HEK293T (cell line): ENCODE measurements around the gene ATOH8.

Experiments
- CTCF ChIA-PET: fragments of 350-600 bp; formaldehyde crosslinking; extraction: SDS; loops from one replicate; lab custom pipeline; 2021; ENCODE audit warnings: antibody characterized with exemption, inconsistent platforms; lab: Yijun Ruan, JAX
- POLR2A ChIA-PET: fragments of 350-600 bp; formaldehyde crosslinking; extraction: SDS; loops from one replicate; lab custom pipeline; 2020; ENCODE audit warnings: antibody characterized with exemption, inconsistent platforms; lab: Yijun Ruan, JAX
- DNase-seq: peaks from one replicate; pipeline ENCODE4 v3.0.0; 2012; ENCODE audit warnings: mixed read lengths; ENCODE audit errors: extremely low spot score
- ARNT ChIP-seq: fragments of 450-650 bp; IDR thresholded peaks from 2 replicates; pipeline ENCODE4 v1.6.1; 2017; ENCODE audit warnings: mild to moderate bottlenecking
- BHLHE40 ChIP-seq: fragments of 450-650 bp; IDR thresholded peaks from 2 replicates; pipeline ENCODE4 v1.6.1; 2016; ENCODE audit warnings: mild to moderate bottlenecking, moderate library complexity, borderline replicate concordance
- CTBP1 ChIP-seq: fragments of 450-650 bp; IDR thresholded peaks from 2 replicates; pipeline ENCODE4 v1.6.1; 2016; ENCODE audit warnings: borderline replicate concordance
- ELF4 ChIP-seq: fragments of 450-650 bp; IDR thresholded peaks from 2 replicates; pipeline ENCODE4 v1.6.1; 2017; ENCODE audit warnings: antibody characterized with exemption
- FOXA1 ChIP-seq: fragments of 450-650 bp; IDR thresholded peaks from 2 replicates; pipeline ENCODE4 v1.6.1; 2016; ENCODE audit warnings: mild to moderate bottlenecking
- FOXK2 ChIP-seq: fragments of 450-650 bp; IDR thresholded peaks from 2 replicates; pipeline ENCODE4 v1.6.1; 2016; ENCODE audit warnings: mild to moderate bottlenecking
- FOXM1 ChIP-seq: fragments of 450-650 bp; IDR thresholded peaks from 2 replicates; pipeline ENCODE4 v1.6.1; 2017; ENCODE audit warnings: mild to moderate bottlenecking, borderline replicate concordance
- HDGF ChIP-seq: fragments of 450-650 bp; IDR thresholded peaks from 2 replicates; pipeline ENCODE4 v1.6.1; 2017; ENCODE audit warnings: antibody characterized with exemption, borderline replicate concordance
- L3MBTL2 ChIP-seq: fragments of 450-650 bp; conservative IDR thresholded peaks from 2 replicates; pipeline ENCODE4 v1.6.1; 2016; ENCODE audit warnings: mild to moderate bottlenecking
- LEF1 ChIP-seq: fragments of 450-650 bp; IDR thresholded peaks from 2 replicates; pipeline ENCODE4 v1.6.1; 2017; ENCODE audit warnings: mild to moderate bottlenecking, borderline replicate concordance
- NFRKB ChIP-seq: fragments of 450-650 bp; IDR thresholded peaks from 2 replicates; pipeline ENCODE4 v1.6.1; 2016; ENCODE audit warnings: mild to moderate bottlenecking, moderate library complexity
- PKNOX1 ChIP-seq: fragments of 450-650 bp; IDR thresholded peaks from 2 replicates; pipeline ENCODE4 v1.6.1; 2016
- SP1 ChIP-seq: fragments of 450-650 bp; IDR thresholded peaks from 2 replicates; pipeline ENCODE4 v1.6.1; 2017
- SUZ12 ChIP-seq: fragments of 450-650 bp; IDR thresholded peaks from 2 replicates; pipeline ENCODE4 v1.6.1; 2016; ENCODE audit warnings: mild to moderate bottlenecking
- TARDBP ChIP-seq: fragments of 450-650 bp; IDR thresholded peaks from 2 replicates; pipeline ENCODE4 v1.6.1; 2016
- ZNF384 ChIP-seq: fragments of 450-650 bp; IDR thresholded peaks from 2 replicates; pipeline ENCODE4 v1.6.1; 2016

Gene ATOH8

GRCh38 chr2:85753525-85754312 lies at the start of gene ATOH8:
TSS of gene ATOH8 (plus strand) at chr2:85753991. CDS start at chr2:85754190, 199 bp downstream.
- CTCF ChIA-PET, result interaction anchor here (0.6 to 5.5 kb wide), 5 partner anchors 21 to 60 kb away, joined by 3 to 44 read pairs (median 4); no protein-coding TSS in a partner anchor
- DNase-seq, result peak; percentile 48
- POLR2A ChIA-PET, result no interaction called here
- no peak for TF ChIP-seq HDGF
- TF ChIP-seq ARNT, result no peak
- no peak for TF ChIP-seq FOXA1
- TF ChIP-seq CTBP1, result no peak
- TF ChIP-seq NFRKB, result no peak
- TF ChIP-seq ZNF384, result no peak
- no peak for TF ChIP-seq SP1

GRCh38 chr2:85704038-85704437 lies 49.8 kb upstream of the ATOH8 start:
- TF ChIP-seq PKNOX1 (no peak), ZNF384 (no peak), FOXA1 (no peak), TARDBP (no peak), CTBP1 (no peak), SP1 (no peak)
- CTCF ChIA-PET, result no interaction called here
- no peak for DNase-seq
- POLR2A ChIA-PET, result no interaction called here

- CTCF ChIA-PET, result interaction anchor here (1.0 to 3.5 kb wide), 2 partner anchors 15 to 68 kb away, joined by 3 to 17 read pairs; no protein-coding TSS in a partner anchor
- POLR2A ChIA-PET, result no interaction called here
- DNase-seq, result no peak
- no peak for TF ChIP-seq SP1
- TF ChIP-seq SUZ12, result no peak
Observed at GRCh38 chr2:85704800-85705679, 48.8 kb upstream of the ATOH8 start.

- POLR2A ChIA-PET, result no interaction called here
- TF ChIP-seq ARNT, result no peak
- TF ChIP-seq ZNF384, result no peak
- CTCF ChIA-PET, result interaction anchor here (1.0 to 3.5 kb wide), 3 partner anchors 14 to 106 kb away, joined by 3 to 17 read pairs (median 9); no protein-coding TSS in a partner anchor
- no peak for DNase-seq
Observed at GRCh38 chr2:85705680-85706039, 48.1 kb upstream of the ATOH8 start.

- DNase-seq, result no peak
- TF ChIP-seq FOXA1 (no peak), SUZ12 (no peak), L3MBTL2 (no peak), BHLHE40 (no peak), ZNF384 (no peak), TARDBP (no peak), HDGF (no peak), NFRKB (no peak), PKNOX1 (no peak), ELF4 (no peak), LEF1 (no peak), SP1 (no peak), FOXM1 (no peak), FOXK2 (no peak), CTBP1 (no peak), ARNT (no peak)
- POLR2A ChIA-PET, result interaction anchor here (0.7 kb wide), 1 partner anchor 94 kb away, joined by 3 read pairs; the partner anchor contains the start of gene C2orf68
- CTCF ChIA-PET, result interaction anchor here (1.0 to 3.5 kb wide), 3 partner anchors 14 to 106 kb away, joined by 3 to 17 read pairs (median 9); no protein-coding TSS in a partner anchor
Observed at GRCh38 chr2:85706063-85706462, 47.7 kb upstream of the ATOH8 start.

GRCh38 chr2:85706599-85707296 lies 47.0 kb upstream of the ATOH8 start:
- ChIA-PET POLR2A (interaction anchor here (0.7 kb wide), 1 partner anchor 95 kb away, joined by 3 read pairs; the partner anchor contains the start of gene C2orf68), CTCF (interaction anchor here (1.2 to 3.5 kb wide), 5 partner anchors 18 to 105 kb away, joined by 3 to 17 read pairs (median 5); no protein-coding TSS in a partner anchor)
- DNase-seq, result no peak
- TF ChIP-seq BHLHE40, result no peak
- TF ChIP-seq L3MBTL2, result no peak
- no peak for TF ChIP-seq FOXK2
- no peak for TF ChIP-seq TARDBP
- no peak for TF ChIP-seq LEF1
- TF ChIP-seq SUZ12, result no peak
- TF ChIP-seq CTBP1, result no peak
- TF ChIP-seq ZNF384, result no peak
- TF ChIP-seq FOXA1, result no peak
- no peak for TF ChIP-seq ELF4
- no peak for TF ChIP-seq PKNOX1
